DMS79 treated with DMSO at 0.1 percent for 48 hours (cell line): Measurements from ENCODE around the gene CAD.

Source experiments
- DNase-seq: peaks from one replicate; lab custom pipeline; 2025; lab: John Stamatoyannopoulos, UW

CAD gene

GRCh38 chr2:27281855-27282559 lies 64.8 kb downstream of the CAD start, which contains the start of gene TRIM54:
TRIM54 (plus strand) TSS chr2:27282429; CDS start chr2:27282732, 303 bp downstream.
- DNase-seq: no peak

- DNase-seq: no peak
These were observed 65.7 kb downstream of the CAD start for GRCh38 chr2:27282892-27283291.

- no peak for DNase-seq
These were observed 67.8 kb downstream of the CAD start for GRCh38 chr2:27284996-27285395.

- no peak for DNase-seq
These were observed 68.3 kb downstream of the CAD start for GRCh38 chr2:27285481-27285880.

- DNase-seq: no peak
These were observed 71.4 kb downstream of the CAD start for GRCh38 chr2:27288610-27289009.

- DNase-seq: no peak
These were observed 73.4 kb downstream of the CAD start for GRCh38 chr2:27290549-27290948.

GRCh38 chr2:27291865-27292264 lies 74.7 kb downstream of the CAD start:
- DNase-seq: no peak
